Right forelimb (tissue), 1 donor: ENCODE measurements around the gene VANGL1.

ENCODE experiments used
- DNase-seq: peaks from one replicate; pipeline ENCODE4 v3.0.0-alpha.2; 2018

VANGL1 gene

GRCh38 chr1:115644109-115644508 lies 2.3 kb downstream of the VANGL1 start:
- DNase-seq: no peak

GRCh38 chr1:115647047-115647446 lies 5.3 kb downstream of the VANGL1 start:
- DNase-seq: no peak

- no peak for DNase-seq
These were observed 5.7 kb downstream of the VANGL1 start for GRCh38 chr1:115647507-115647906.

GRCh38 chr1:115647919-115648650 lies 6.3 kb downstream of the VANGL1 start:
- DNase-seq: no peak

- DNase-seq: no peak
These were observed 7.2 kb downstream of the VANGL1 start for GRCh38 chr1:115648717-115649691.

- DNase-seq: no peak
These were observed 8.2 kb downstream of the VANGL1 start for GRCh38 chr1:115649964-115650363.

- DNase-seq: no peak
These were observed 9.2 kb downstream of the VANGL1 start for GRCh38 chr1:115650961-115651360.

GRCh38 chr1:115651391-115651790 lies 9.6 kb downstream of the VANGL1 start:
- no peak for DNase-seq

GRCh38 chr1:115652236-115652788 lies 10.5 kb downstream of the VANGL1 start:
- no peak for DNase-seq

GRCh38 chr1:115654125-115654524 lies 12.4 kb downstream of the VANGL1 start:
- DNase-seq: no peak

- no peak for DNase-seq
These were observed 13.0 kb downstream of the VANGL1 start for GRCh38 chr1:115654663-115655305.

GRCh38 chr1:115655306-115655663 lies 13.5 kb downstream of the VANGL1 start:
- no peak for DNase-seq

GRCh38 chr1:115655916-115656315 lies 14.1 kb downstream of the VANGL1 start:
- DNase-seq: no peak

GRCh38 chr1:115656461-115657077 lies 14.8 kb downstream of the VANGL1 start:
- no peak for DNase-seq

- DNase-seq: no peak
These were observed 16.9 kb downstream of the VANGL1 start for GRCh38 chr1:115658646-115659045.

GRCh38 chr1:115660151-115660550 lies 18.4 kb downstream of the VANGL1 start:
- DNase-seq: no peak

- no peak for DNase-seq
These were observed 19.4 kb downstream of the VANGL1 start for GRCh38 chr1:115661157-115661556.

GRCh38 chr1:115665319-115666096 lies 23.7 kb downstream of the VANGL1 start:
- DNase-seq: no peak

GRCh38 chr1:115666206-115666605 lies 24.4 kb downstream of the VANGL1 start:
- no peak for DNase-seq

GRCh38 chr1:115666702-115667101 lies 24.9 kb downstream of the VANGL1 start:
- DNase-seq: no peak

GRCh38 chr1:115668579-115668978 lies 26.8 kb downstream of the VANGL1 start:
- DNase-seq: no peak
